Mammary epithelial cell (primary cell): ENCODE measurements around the gene UGGT2.

ENCODE experiments used
- EZH2 ChIP-seq: IDR thresholded peaks from 2 replicates; pipeline ENCODE4 v1.6.1; 2012; ENCODE audit warnings: low read length, inconsistent platforms, borderline replicate concordance
- TF ChIP-seq, protein P1 (sequence below), 2 donors: IDR thresholded peaks in 1 of 2; conservative IDR thresholded peaks in 1 of 2; 2 replicates each; pipeline ENCODE4 v1.5.1; 2011 to 2012; ENCODE audit warnings: inconsistent platforms in 2 of 2, low read length in 2 of 2, mild to moderate bottlenecking in 2 of 2, control low read depth in 1 of 2, low read depth in 1 of 2; ENCODE audit not compliant: insufficient read depth in 1 of 2; ENCODE audit errors: extremely low read depth in 1 of 2

DNA sequence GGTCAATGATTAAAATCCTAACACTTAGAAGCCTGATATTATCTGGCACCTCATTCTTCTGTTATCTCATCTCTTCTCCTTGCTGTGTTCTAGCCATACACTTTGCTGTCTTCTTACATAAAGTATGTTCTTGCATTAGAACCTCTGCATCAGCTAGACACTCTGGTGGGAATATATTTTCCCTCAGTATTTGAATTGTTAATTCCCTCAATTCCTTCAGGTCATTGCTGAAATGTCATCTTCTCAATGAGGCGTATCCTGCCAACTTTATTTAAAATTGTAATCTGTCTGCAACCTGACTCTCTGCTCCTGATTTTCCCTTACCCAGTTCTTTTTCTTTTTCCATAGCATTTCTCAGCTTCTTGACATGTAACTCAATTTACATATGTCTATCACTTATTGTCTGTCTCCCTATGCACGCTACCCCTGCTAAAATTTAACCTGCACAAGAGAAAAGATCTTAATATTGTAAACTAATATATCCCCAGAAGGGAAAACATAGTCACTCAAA lies 138.2 kb downstream of the UGGT2 start:
- TF ChIP-seq, protein P1, sequence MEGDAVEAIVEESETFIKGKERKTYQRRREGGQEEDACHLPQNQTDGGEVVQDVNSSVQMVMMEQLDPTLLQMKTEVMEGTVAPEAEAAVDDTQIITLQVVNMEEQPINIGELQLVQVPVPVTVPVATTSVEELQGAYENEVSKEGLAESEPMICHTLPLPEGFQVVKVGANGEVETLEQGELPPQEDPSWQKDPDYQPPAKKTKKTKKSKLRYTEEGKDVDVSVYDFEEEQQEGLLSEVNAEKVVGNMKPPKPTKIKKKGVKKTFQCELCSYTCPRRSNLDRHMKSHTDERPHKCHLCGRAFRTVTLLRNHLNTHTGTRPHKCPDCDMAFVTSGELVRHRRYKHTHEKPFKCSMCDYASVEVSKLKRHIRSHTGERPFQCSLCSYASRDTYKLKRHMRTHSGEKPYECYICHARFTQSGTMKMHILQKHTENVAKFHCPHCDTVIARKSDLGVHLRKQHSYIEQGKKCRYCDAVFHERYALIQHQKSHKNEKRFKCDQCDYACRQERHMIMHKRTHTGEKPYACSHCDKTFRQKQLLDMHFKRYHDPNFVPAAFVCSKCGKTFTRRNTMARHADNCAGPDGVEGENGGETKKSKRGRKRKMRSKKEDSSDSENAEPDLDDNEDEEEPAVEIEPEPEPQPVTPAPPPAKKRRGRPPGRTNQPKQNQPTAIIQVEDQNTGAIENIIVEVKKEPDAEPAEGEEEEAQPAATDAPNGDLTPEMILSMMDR (conservative IDR thresholded peaks at IDR 0.05 in 1 of 2, IDR thresholded peaks at IDR 0.05 in 1 of 2; ENCODE audit: extremely low read depth in 1 of 2, insufficient read depth in 1 of 2, low read depth in 1 of 2, low read length in 2 of 2), result no peak
- TF ChIP-seq EZH2, result no peak
